HepG2 (cell line): Measurements from ENCODE around the gene ITGAE. TPM values are rescaled to one million over a fixed set of nuclear protein-coding genes. Genes with fewer than 3 reads are reported as not detected.
A peak's percentile ranks its signal among the peaks of the same experiment; 100 is the strongest.

ENCODE experiments used
- CHD2 ChIP-seq: IDR thresholded peaks from 2 replicates; pipeline ENCODE4 v1.6.1; 2011; ENCODE audit warnings: low read depth, low read length, improper control_type of control experiment
- EEA1 ChIP-seq: sonication (generic); formaldehyde crosslinking; IDR thresholded peaks from 2 replicates; pipeline ENCODE4 v1.5.1; 2020; ENCODE audit warnings: mild to moderate bottlenecking, missing genetic modification reagents, borderline replicate concordance
- NFATC3 ChIP-seq: sonication (generic); formaldehyde crosslinking; IDR thresholded peaks from 2 replicates; pipeline ENCODE4 v1.5.1; 2020; ENCODE audit warnings: mild to moderate bottlenecking, missing genetic modification reagents
- NFYB ChIP-seq: sonication (generic); formaldehyde crosslinking; IDR thresholded peaks from 2 replicates; pipeline ENCODE4 v1.4.0; 2020; ENCODE audit warnings: missing genetic modification reagents
- NKX3-1 ChIP-seq: sonication (generic); formaldehyde crosslinking; IDR thresholded peaks from 2 replicates; pipeline ENCODE4 v1.5.0; 2020; ENCODE audit warnings: missing genetic modification reagents
- NR2F6 ChIP-seq, 2 experiments: IDR thresholded peaks; 2 replicates each; pipeline ENCODE4 v1.6.1; 2016; ENCODE audit warnings: antibody characterized with exemption in 1 of 2, mild to moderate bottlenecking in 1 of 2
- NRL ChIP-seq: sonication (generic); formaldehyde crosslinking; IDR thresholded peaks from 2 replicates; pipeline ENCODE4 v1.5.0; 2020; ENCODE audit warnings: missing genetic modification reagents, mild to moderate bottlenecking, moderate library complexity, borderline replicate concordance
- SIX1 ChIP-seq: sonication (generic); formaldehyde crosslinking; IDR thresholded peaks from 2 replicates; pipeline ENCODE4 v1.4.0; 2020; ENCODE audit warnings: missing genetic modification reagents, borderline replicate concordance
- SIX4 ChIP-seq: sonication (generic); formaldehyde crosslinking; IDR thresholded peaks from 2 replicates; pipeline ENCODE4 v1.4.0; 2020; ENCODE audit warnings: missing genetic modification reagents
- TCF12 ChIP-seq, 2 experiments: fragments of 450-650 bp in 1 of 2; sonication (generic) in 1 of 2; formaldehyde crosslinking in 1 of 2; IDR thresholded peaks; 2 replicates each; pipeline versions ENCODE4 v1.6.1 to v1.8.0; 2017 to 2022; ENCODE audit warnings: antibody characterized with exemption in 1 of 2, mild to moderate bottlenecking in 1 of 2, missing genetic modification reagents in 1 of 2, moderate library complexity in 1 of 2
- TEAD2 ChIP-seq: sonication (generic); formaldehyde crosslinking; IDR thresholded peaks from 2 replicates; pipeline ENCODE4 v1.9.0; 2021; ENCODE audit warnings: missing genetic modification reagents
- WIZ ChIP-seq: sonication (generic); formaldehyde crosslinking; IDR thresholded peaks from 2 replicates; pipeline ENCODE4 v1.5.1; 2020; ENCODE audit warnings: mild to moderate bottlenecking, missing genetic modification reagents
- ZNF138 ChIP-seq: sonication (generic); formaldehyde crosslinking; IDR thresholded peaks from 2 replicates; pipeline ENCODE4 v1.5.0; 2020; ENCODE audit warnings: mild to moderate bottlenecking, low read depth, missing genetic modification reagents
- ZNF275 ChIP-seq: sonication (generic); formaldehyde crosslinking; IDR thresholded peaks from 2 replicates; pipeline ENCODE4 v1.8.0; 2022; ENCODE audit warnings: missing genetic modification reagents, mild to moderate bottlenecking, inconsistent platforms, borderline replicate concordance
- ZNF30 ChIP-seq: sonication (generic); formaldehyde crosslinking; IDR thresholded peaks from 2 replicates; pipeline ENCODE4 v1.5.0; 2020; ENCODE audit warnings: mild to moderate bottlenecking, missing genetic modification reagents
- ZNF354B ChIP-seq: sonication (generic); formaldehyde crosslinking; IDR thresholded peaks from 2 replicates; pipeline ENCODE4 v1.8.0; 2022; ENCODE audit warnings: mild to moderate bottlenecking, missing genetic modification reagents
- ZNF501 ChIP-seq: sonication (generic); formaldehyde crosslinking; IDR thresholded peaks from 2 replicates; pipeline ENCODE4 v1.5.1; 2020; ENCODE audit warnings: mild to moderate bottlenecking, moderate library complexity, missing genetic modification reagents
- ZNF674 ChIP-seq: sonication (generic); formaldehyde crosslinking; IDR thresholded peaks from 2 replicates; pipeline ENCODE4 v1.5.0; 2020; ENCODE audit warnings: low read depth, mild to moderate bottlenecking, missing genetic modification reagents
- ZNF678 ChIP-seq: sonication (generic); formaldehyde crosslinking; IDR thresholded peaks from 2 replicates; pipeline ENCODE4 v1.4.0; 2020; ENCODE audit warnings: mild to moderate bottlenecking, missing genetic modification reagents
- ZNF773 ChIP-seq: sonication (generic); formaldehyde crosslinking; IDR thresholded peaks from 2 replicates; pipeline ENCODE4 v1.4.0; 2020; ENCODE audit warnings: missing genetic modification reagents, borderline replicate concordance
- ZNF792 ChIP-seq: IDR thresholded peaks from 2 replicates; pipeline ENCODE4 v1.6.1; 2016
- polyA plus RNA-seq, 8 experiments: library from polyadenylated mRNA; depleted of rRNA in 3 of 8; stranded (reverse) in 7 of 8; unstranded in 1 of 8; fragments of >200 nt; fragmentation: Illumina TruSeq in 4 of 8; extraction: Trizol in 4 of 8; gene quantifications; 2 replicates each; pipeline versions ENCODE4 v1.2.1 to v1.2.3, GENCODE V29; 2011 to 2016; ENCODE audit warnings: low read depth in 4 of 8, missing spikeins in 1 of 8, mixed read lengths in 1 of 8; ENCODE audit not compliant: insufficient read depth in 1 of 8
- total RNA-seq, 5 experiments: library from RNA; depleted of rRNA; stranded (reverse); fragments of >200 nt; fragmentation: Illumina TruSeq; extraction: Trizol; gene quantifications; 2 replicates each; pipeline ENCODE4 v1.2.3, GENCODE V29; 2016; ENCODE audit warnings: low read depth in 1 of 5
- TF ChIP-seq, protein P1 (sequence below): sonication (generic); formaldehyde crosslinking; IDR thresholded peaks from 2 replicates; pipeline ENCODE4 v1.5.0; 2020; ENCODE audit warnings: missing genetic modification reagents
- TF ChIP-seq, protein P2 (sequence below): sonication (generic); formaldehyde crosslinking; IDR thresholded peaks from 2 replicates; pipeline ENCODE4 v1.8.0; 2022; ENCODE audit warnings: mild to moderate bottlenecking, missing genetic modification reagents, borderline replicate concordance
- TF ChIP-seq, protein P3 (sequence below): sonication (generic); formaldehyde crosslinking; IDR thresholded peaks from 2 replicates; pipeline ENCODE4 v1.5.0; 2020; ENCODE audit warnings: missing genetic modification reagents, mild to moderate bottlenecking, borderline replicate concordance
- TF ChIP-seq, protein P4 (sequence below): sonication (generic); formaldehyde crosslinking; IDR thresholded peaks from 2 replicates; pipeline ENCODE4 v1.8.1; 2023; ENCODE audit warnings: mild to moderate bottlenecking, inconsistent platforms, moderate library complexity, missing genetic modification reagents, borderline replicate concordance

ITGAE gene
- total and polyA plus RNA-seq, 2 of the 13 experiments (the other 11 are each of a cell fraction or from before 2014, with no cell fraction given), result 42.3 to 49.0 TPM

DNA sequence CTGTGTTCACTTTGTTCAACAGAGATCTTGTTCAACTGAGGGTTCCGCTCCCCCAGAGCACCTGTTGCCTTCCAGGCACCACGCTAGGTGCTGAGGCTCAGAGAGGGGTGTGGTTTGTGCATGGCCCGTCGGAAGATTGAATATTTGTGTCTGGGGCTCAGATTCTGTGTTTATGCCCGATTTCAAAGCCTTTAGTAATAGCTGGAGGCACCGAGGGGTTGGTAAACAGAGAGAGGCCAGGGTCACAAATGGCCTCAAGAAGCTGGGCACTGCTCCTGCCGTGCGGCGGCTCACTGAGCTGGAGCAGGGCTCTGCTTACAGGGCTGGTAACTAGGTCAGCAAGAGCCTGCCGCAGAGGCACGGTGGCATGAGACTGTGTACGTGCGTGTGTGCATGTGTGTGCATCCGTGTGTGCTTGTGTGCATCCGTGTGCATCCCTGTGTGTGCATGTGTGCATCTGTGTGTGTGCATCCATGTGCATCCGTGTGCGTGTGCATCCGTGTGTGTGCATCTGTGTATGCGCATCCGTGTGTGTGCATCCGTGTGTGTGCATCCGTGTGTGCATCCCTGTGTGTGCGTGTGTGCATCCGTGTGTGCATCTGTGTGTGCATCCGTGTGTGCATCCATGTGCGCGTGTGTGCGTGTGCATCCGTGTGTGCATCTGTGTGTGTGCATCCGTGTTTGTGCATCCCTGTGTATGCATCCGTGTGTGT is 5.4 kb downstream of the ITGAE start (continued):
- TF ChIP-seq, protein P1, sequence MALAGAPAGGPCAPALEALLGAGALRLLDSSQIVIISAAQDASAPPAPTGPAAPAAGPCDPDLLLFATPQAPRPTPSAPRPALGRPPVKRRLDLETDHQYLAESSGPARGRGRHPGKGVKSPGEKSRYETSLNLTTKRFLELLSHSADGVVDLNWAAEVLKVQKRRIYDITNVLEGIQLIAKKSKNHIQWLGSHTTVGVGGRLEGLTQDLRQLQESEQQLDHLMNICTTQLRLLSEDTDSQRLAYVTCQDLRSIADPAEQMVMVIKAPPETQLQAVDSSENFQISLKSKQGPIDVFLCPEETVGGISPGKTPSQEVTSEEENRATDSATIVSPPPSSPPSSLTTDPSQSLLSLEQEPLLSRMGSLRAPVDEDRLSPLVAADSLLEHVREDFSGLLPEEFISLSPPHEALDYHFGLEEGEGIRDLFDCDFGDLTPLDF (CRISPR knock-in tag), result no peak
- TF ChIP-seq, protein P2, sequence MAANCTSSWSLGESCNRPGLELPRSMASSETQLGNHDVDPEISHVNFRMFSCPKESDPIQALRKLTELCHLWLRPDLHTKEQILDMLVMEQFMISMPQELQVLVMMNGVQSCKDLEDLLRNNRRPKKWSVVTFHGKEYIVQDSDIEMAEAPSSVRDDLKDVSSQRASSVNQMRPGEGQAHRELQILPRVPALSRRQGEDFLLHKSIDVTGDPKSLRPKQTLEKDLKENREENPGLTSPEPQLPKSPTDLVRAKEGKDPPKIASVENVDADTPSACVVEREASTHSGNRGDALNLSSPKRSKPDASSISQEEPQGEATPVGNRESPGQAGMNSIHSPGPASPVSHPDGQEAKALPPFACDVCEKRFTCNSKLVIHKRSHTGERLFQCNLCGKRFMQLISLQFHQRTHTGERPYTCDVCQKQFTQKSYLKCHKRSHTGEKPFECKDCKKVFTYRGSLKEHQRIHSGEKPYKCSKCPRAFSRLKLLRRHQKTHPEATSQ (CRISPR knock-in tag), result no peak
- TF ChIP-seq ZNF275 (CRISPR knock-in tag), result no peak
- no peak for TF ChIP-seq NRL
- no peak for TF ChIP-seq CHD2
- no peak for TF ChIP-seq SIX4
- peak; percentile 87 for TF ChIP-seq NR2F6 (IDR thresholded peaks at IDR 0.05)
- peak; percentile 80 for TF ChIP-seq NR2F6 (CRISPR knock-in tag; IDR thresholded peaks at IDR 0.05)
- TF ChIP-seq NFYB (CRISPR knock-in tag), result no peak
- peak; percentile 67; the same call in 1 of the 2 replicates for TF ChIP-seq ZNF792 (CRISPR knock-in tag)
- TF ChIP-seq WIZ, result no peak
- TF ChIP-seq ZNF501 (CRISPR knock-in tag), result no peak
- TF ChIP-seq NFATC3 (CRISPR knock-in tag), result no peak
- no peak for TF ChIP-seq ZNF674 (CRISPR knock-in tag)
- no peak for TF ChIP-seq ZNF678 (CRISPR knock-in tag)
- no peak for TF ChIP-seq ZNF30 (CRISPR knock-in tag)
- TF ChIP-seq, protein P3, sequence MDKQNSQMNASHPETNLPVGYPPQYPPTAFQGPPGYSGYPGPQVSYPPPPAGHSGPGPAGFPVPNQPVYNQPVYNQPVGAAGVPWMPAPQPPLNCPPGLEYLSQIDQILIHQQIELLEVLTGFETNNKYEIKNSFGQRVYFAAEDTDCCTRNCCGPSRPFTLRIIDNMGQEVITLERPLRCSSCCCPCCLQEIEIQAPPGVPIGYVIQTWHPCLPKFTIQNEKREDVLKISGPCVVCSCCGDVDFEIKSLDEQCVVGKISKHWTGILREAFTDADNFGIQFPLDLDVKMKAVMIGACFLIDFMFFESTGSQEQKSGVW (CRISPR knock-in tag), result no peak
- peak; percentile 48; the same call in 1 of the 2 replicates for TF ChIP-seq SIX1 (CRISPR knock-in tag)
- TF ChIP-seq ZNF773, result no peak
- TF ChIP-seq TEAD2 (CRISPR knock-in tag), result no peak
- no peak for TF ChIP-seq ZNF138 (CRISPR knock-in tag)
- no peak for TF ChIP-seq TCF12 (IDR thresholded peaks at IDR 0.05)
- no peak for TF ChIP-seq TCF12 (CRISPR knock-in tag; IDR thresholded peaks at IDR 0.05)
- TF ChIP-seq, protein P4, sequence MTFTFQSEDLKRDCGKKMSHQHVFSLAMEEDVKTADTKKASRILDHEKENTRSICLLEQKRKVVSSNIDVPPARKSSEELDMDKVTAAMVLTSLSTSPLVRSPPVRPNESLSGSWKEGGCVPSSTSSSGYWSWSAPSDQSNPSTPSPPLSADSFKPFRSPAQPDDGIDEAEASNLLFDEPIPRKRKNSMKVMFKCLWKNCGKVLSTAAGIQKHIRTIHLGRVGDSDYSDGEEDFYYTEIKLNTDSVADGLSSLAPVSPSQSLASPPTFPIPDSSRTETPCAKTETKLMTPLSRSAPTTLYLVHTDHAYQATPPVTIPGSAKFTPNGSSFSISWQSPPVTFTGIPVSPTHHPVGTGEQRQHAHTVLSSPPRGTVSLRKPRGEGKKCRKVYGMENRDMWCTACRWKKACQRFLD (CRISPR knock-in tag), result no peak; the same call in 1 of the 2 replicates
- no peak for TF ChIP-seq EEA1 (CRISPR knock-in tag)
- TF ChIP-seq ZNF354B (CRISPR knock-in tag), result no peak
- TF ChIP-seq NKX3-1 (CRISPR knock-in tag), result no peak
